Lower leg skin (tissue), 4 donors: ENCODE results near the gene MAB21L2. TPM values are rescaled to one million over a fixed set of nuclear protein-coding genes. Genes with fewer than 3 reads are reported as not detected.
"Not testable (repeated sequence)": the region's sequence is repeated elsewhere in the genome, so short reads cannot be mapped to it uniquely, and the experiment has no call there.

Source experiments
- DNase-seq, 2 donors: peaks; one replicate each; pipeline ENCODE4 v3.0.0-alpha.2; 2019; ENCODE audit warnings: low spot score in 2 of 2
- H3K4me3 ChIP-seq: fragments of 200-600 bp; sonication (generic); 2 replicates; pipeline ENCODE4 v1.5.1; 2017; ENCODE audit warnings: mild to moderate bottlenecking, low read depth; ENCODE audit not compliant: poor library complexity, severe bottlenecking
- POLR2A ChIP-seq, 2 donors: fragments of 450-650 bp; IDR thresholded peaks; one replicate each; pipeline ENCODE4 v1.6.1; 2016 to 2017; ENCODE audit warnings: antibody characterized with exemption in 2 of 2, mild to moderate bottlenecking in 1 of 2, moderate library complexity in 1 of 2
- WGBS, 2 donors: methylation state at CpG; one replicate each; pipeline ENCODE4 v1.1.5; 2018; 5-methylcytosine and 5-hydroxymethylcytosine counted together
- intact Hi-C: fragments of 100-400 bp; cut with DNase I; formaldehyde crosslinking; loops from one replicate; pipeline ENCODE4 v1.15.0; 2023; ENCODE audit warnings: low total_unique reads
- total RNA-seq, 4 donors: library from RNA; depleted of rRNA; stranded (reverse); fragments of >200 nt; gene quantifications; one replicate each; pipeline ENCODE4 v1.1.0, GENCODE V29; 2016
- TF ChIP-seq, protein P1 (sequence below), 3 donors: fragments of 450-650 bp; IDR thresholded peaks; one replicate each; pipeline ENCODE4 v1.5.1; 2016; ENCODE audit warnings: antibody characterized with exemption in 3 of 3, mild to moderate bottlenecking in 3 of 3, moderate library complexity in 2 of 3

Gene MAB21L2
- total RNA-seq, 4 donors from 2014 or later = not detected

- no peak for TF ChIP-seq POLR2A (IDR thresholded peaks at IDR 0.05)
- TF ChIP-seq, protein P1, sequence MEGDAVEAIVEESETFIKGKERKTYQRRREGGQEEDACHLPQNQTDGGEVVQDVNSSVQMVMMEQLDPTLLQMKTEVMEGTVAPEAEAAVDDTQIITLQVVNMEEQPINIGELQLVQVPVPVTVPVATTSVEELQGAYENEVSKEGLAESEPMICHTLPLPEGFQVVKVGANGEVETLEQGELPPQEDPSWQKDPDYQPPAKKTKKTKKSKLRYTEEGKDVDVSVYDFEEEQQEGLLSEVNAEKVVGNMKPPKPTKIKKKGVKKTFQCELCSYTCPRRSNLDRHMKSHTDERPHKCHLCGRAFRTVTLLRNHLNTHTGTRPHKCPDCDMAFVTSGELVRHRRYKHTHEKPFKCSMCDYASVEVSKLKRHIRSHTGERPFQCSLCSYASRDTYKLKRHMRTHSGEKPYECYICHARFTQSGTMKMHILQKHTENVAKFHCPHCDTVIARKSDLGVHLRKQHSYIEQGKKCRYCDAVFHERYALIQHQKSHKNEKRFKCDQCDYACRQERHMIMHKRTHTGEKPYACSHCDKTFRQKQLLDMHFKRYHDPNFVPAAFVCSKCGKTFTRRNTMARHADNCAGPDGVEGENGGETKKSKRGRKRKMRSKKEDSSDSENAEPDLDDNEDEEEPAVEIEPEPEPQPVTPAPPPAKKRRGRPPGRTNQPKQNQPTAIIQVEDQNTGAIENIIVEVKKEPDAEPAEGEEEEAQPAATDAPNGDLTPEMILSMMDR (IDR thresholded peaks at IDR 0.05) = no peak
- no peak overlapping the region for H3K4me3 ChIP-seq
- WGBS, 2 donors = 93 to 94% methylated on average over 3 of the region's 3 CpGs
- intact Hi-C loops = no loop called here
- DNase-seq = no peak
Measured at GRCh38 chr4:150541681-150542080, 40.3 kb upstream of the MAB21L2 start.

DNA sequence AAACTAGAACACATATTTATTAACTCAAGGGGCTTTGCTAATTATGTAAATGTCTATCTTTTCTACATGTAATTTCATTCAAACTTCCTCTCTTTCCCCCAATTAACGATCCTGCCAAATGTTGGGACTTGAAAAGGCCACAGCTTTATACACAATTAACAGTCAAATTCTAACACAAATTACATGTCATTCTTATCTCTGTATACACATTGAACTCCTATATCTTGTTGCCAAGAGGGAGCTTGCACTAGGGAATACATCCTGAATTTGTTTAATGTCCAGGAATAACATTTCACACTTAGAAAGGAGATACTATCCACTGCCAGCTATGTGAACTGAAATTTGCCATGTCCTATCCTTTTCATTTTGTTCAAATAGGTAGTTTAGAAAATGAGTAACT, 38.9 kb upstream of the MAB21L2 start:
- 83 to 85% methylated on average over 1 of the region's 1 CpG for WGBS, 2 donors
- DNase-seq = no peak
- intact Hi-C loops = no loop called here
- TF ChIP-seq POLR2A (IDR thresholded peaks at IDR 0.05) = no peak
- TF ChIP-seq, protein P1 (IDR thresholded peaks at IDR 0.05) = no peak
- H3K4me3 ChIP-seq = no peak overlapping the region

GRCh38 chr4:150546286-150546685, 35.7 kb upstream of the MAB21L2 start:
- WGBS, 2 donors = 96 to 97% methylated on average over 2 of the region's 2 CpGs
- TF ChIP-seq, protein P1 (IDR thresholded peaks at IDR 0.05) = no peak
- TF ChIP-seq POLR2A (IDR thresholded peaks at IDR 0.05) = no peak
- DNase-seq = no peak
- intact Hi-C loops = no loop called here
- no peak overlapping the region for H3K4me3 ChIP-seq

DNA sequence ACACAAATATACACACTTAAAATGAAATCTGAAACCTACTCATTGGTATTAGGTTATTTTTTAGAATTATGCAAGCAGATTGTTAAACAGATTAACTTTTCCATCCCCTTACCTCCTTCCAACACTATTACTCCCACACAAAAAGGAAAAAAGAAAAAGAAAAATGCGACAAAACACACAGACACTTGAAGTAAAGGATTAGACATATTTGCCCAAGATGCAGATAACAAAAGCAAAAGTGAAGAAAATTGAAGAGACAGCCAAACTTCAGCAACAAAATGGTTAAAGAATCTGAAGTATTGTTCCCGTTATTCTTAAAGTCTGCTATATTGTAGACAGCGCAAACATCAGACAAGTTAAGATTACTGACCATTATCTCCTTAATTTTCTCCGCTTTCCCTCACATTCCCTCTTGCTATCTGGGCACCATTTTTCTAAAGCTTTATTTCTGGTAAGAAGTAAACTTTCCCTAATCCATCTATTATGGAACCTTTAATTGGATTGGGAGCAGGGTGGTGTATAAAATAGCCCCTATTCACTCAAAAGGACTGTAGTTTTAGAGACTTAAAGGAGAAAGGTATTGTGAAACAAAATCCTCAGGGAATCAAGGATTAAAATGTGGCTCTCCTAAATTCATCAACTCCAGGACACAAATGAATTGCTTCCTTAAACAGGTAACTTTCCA, 34.7 kb upstream of the MAB21L2 start:
- TF ChIP-seq, protein P1 (IDR thresholded peaks at IDR 0.05) = no peak
- no peak for TF ChIP-seq POLR2A (IDR thresholded peaks at IDR 0.05)
- no peak for DNase-seq
- 86% methylated on average over 4 of the region's 4 CpGs for WGBS, 2 donors
- intact Hi-C loops = no loop called here
- no peak overlapping the region for H3K4me3 ChIP-seq

DNA sequence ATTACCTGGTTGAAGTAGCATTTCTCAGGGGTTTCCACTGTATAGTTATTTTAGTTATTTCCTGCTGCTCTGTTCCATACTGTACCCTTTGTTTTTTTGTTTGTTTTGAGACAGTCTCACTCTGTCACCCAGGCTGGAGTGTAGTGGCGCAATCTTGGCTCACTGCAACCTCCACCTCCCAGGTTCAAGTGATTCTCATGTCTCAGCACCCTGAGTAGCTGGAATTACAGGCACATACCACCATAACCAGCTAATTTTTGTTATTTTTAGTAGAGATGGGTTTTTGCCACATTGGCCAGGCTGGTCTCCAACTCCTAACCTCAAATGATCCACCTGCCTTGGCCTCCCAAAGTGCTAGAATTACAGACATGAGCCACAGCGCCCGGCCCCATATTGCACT, 24.1 kb upstream of the MAB21L2 start:
- DNase-seq, H3K4me3 ChIP-seq, intact Hi-C loops: not testable (repeated sequence)
- WGBS, 2 donors = 93 to 99% methylated on average over 3 of the region's 3 CpGs

DNA sequence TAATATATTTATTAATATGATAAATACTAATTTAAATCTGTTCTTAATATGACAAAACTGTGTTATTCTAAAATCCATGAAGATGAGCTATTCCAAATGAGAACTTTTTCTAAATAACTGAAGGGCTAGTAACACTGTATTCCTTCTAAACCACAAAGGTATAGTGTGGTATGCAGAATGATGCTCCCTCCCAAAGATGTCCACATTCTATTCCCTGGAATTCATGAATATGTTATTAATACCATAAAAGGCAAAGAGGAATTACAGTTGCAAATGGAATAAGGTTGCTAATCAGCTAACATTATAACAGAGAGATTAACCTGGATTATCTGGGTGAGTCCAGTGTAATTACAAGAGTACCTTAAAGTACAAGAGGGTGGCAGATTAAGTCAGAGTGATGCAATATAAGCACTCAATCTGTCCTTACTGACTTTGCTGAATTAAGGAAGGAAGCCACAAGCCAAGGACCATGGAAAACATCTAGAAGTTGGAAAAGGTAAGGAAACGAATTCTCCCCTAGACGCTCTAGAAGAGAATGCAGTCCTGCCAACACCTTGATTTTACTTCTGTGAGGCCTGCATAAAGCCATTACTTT, 20.7 kb upstream of the MAB21L2 start:
- H3K4me3 ChIP-seq = no peak overlapping the region
- no peak for DNase-seq
- TF ChIP-seq, protein P1 (IDR thresholded peaks at IDR 0.05) = no peak
- no peak for TF ChIP-seq POLR2A (IDR thresholded peaks at IDR 0.05)
- intact Hi-C loops = no loop called here
- 92 to 93% methylated on average over 2 of the region's 2 CpGs for WGBS, 2 donors
